Heart left ventricle (tissue), 16 donors: ENCODE measurements around the gene WAC. TPM values are rescaled to one million over a fixed set of nuclear protein-coding genes. Genes with fewer than 3 reads are reported as not detected.

ENCODE experiments used
- ATAC-seq, 4 donors: fragments of 200-7000 bp; cut with Tn5 transposase; one replicate each; pipeline ENCODE4 v1.9.1; 2020 to 2022; ENCODE audit warnings: moderate library complexity in 4 of 4, mild to moderate bottlenecking in 3 of 4, moderate number of reproducible peaks in 1 of 4
- DNase-seq, 5 donors: peaks; one replicate each; pipeline ENCODE4 v3.0.0-alpha.2; 2020
- H3K27ac ChIP-seq, 12 donors: fragments of 200-600 bp; sonication (generic) in 4 of 12; one replicate each; pipeline versions ENCODE4 v1.5.0 to v1.8.0; 2016 to 2022; ENCODE audit warnings: mild to moderate bottlenecking in 2 of 12
- H3K27me3 ChIP-seq, 9 donors: fragments of 200-600 bp; sonication (generic) in 2 of 9; one replicate each; pipeline versions ENCODE4 v1.5.1 to v1.8.0; 2016 to 2022; ENCODE audit warnings: mild to moderate bottlenecking in 3 of 9
- H3K36me3 ChIP-seq, 9 donors: fragments of 200-600 bp; sonication (generic) in 2 of 9; one replicate each; pipeline versions ENCODE4 v1.5.0 to v1.8.0; 2018 to 2022; ENCODE audit warnings: mild to moderate bottlenecking in 2 of 9
- H3K4me1 ChIP-seq, 12 donors: fragments of 200-600 bp; sonication (generic) in 4 of 12; one replicate each; pipeline versions ENCODE4 v1.5.0 to v1.8.0; 2016 to 2022; ENCODE audit warnings: mild to moderate bottlenecking in 3 of 12
- H3K4me3 ChIP-seq, 12 donors: fragments of 200-600 bp; sonication (generic) in 4 of 12; one replicate each; pipeline versions ENCODE4 v1.5.0 to v1.8.0; 2017 to 2022; ENCODE audit warnings: mild to moderate bottlenecking in 9 of 12, moderate library complexity in 4 of 12
- H3K9me3 ChIP-seq, 12 donors: fragments of 200-600 bp; sonication (generic) in 4 of 12; one replicate each; pipeline versions ENCODE4 v1.5.0 to v1.8.0; 2016 to 2022; ENCODE audit warnings: mild to moderate bottlenecking in 1 of 12
- CTCF ChIP-seq, 12 donors: fragments of 200-600 bp; sonication (generic) in 4 of 12; IDR thresholded peaks; one replicate each; pipeline versions ENCODE4 v1.5.0 to v1.8.0; 2018 to 2022; ENCODE audit warnings: antibody characterized with exemption in 12 of 12, mild to moderate bottlenecking in 5 of 12
- POLR2A ChIP-seq, 2 donors: fragments of 450-650 bp; IDR thresholded peaks; one replicate each; pipeline ENCODE4 v1.6.1; 2017; ENCODE audit warnings: antibody characterized with exemption in 2 of 2, mild to moderate bottlenecking in 2 of 2, moderate library complexity in 2 of 2
- WGBS, 4 donors: extraction: QIAGEN DNeasy Blood & Tissue Kit in 2 of 4; methylation state at CpG; one replicate each; pipeline versions ENCODE4 v1.1.5 to v1.1.7; 2013 to 2018; 5-methylcytosine and 5-hydroxymethylcytosine counted together
- intact Hi-C, 10 donors: fragments of 100-400 bp; cut with DNase I; formaldehyde crosslinking; loops; one replicate each; pipeline versions ENCODE4 v1.11.1 to v1.14.2; 2022
- polyA plus RNA-seq, 2 donors: library from polyadenylated mRNA; stranded (reverse); fragments of 200-250 nt; gene quantifications; one replicate each; pipeline ENCODE4 v1.2.3, GENCODE V29; 2013
- total RNA-seq, 9 donors: library from RNA; depleted of rRNA in 2 of 9; stranded (reverse); fragments of >200 nt in 2 of 9; fragmentation: NEBNext Ultra II Directional in 3 of 9; extraction: Animal tissue kit (Norgen Biotek cat#: 25700) in 3 of 9; gene quantifications; one replicate each; pipeline versions ENCODE4 v1.1.0 to v1.2.4, GENCODE V29; 2016 to 2023
- donor health status: ischemic (EF 13 %, LVEDD 7.1; RV severe dilation, severe dysfunction).
- donor health status: healthy with polysubstance abuse.
- donor health status: DM: no; HTN: yes; CAD: no.
- donor health status: DM: no; HTN: no; CAD: no.
- donor health status: ischemic (EF 25% LVEDD 6.9; RV normal size, moderate dysfunction).
- donor health status: ischemic (EF 25% LVEDD 5.7; RV mildly dilated, moderate dysfunction).
- donor health status: healthy.
- donor health status: DM: yes; HTN: yes; CAD: no.
- donor health status: ischemic (EF 35%, LVEDD 5.7; RV mildly dilated, moderate dysfunction).
- donor health status: nonischemic (EF 11% LVEDD 7.7; RV severe dilation, severe dysfunction).
- donor health status: DM: yes; HTN: yes; CAD: no.
- donor health status: PGD.
- donor health status: ischemic (EF 29% LVEDD 5.4; RV normal size, mild dysfunction).
- donor health status: nonischemic (EF 23%, LVEDD 6.1; RV moderate dilation, normal function).

WAC gene
- total and polyA plus RNA-seq, 11 donors = 16.8 to 124 (median 103) TPM

DNA sequence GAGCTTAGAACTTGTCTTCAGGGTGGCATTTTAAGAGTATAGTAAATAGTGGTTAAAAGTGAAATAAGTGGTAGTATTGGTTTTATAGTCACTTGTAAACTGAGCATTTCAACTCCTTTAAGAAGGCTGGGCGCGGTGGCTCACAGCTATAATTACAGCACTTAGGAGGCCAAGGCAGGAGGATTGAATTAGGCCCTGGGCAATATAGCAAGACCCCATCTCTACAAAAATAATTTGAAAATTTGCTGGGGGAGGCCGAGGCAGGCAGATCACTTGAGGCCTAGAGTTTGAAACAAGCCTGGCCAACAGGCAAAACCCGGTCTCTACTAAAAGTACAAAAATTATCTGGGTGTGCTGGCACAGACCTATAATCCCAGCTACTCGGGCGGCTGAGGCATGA is 80.0 kb downstream of the WAC start:
- no peak for DNase-seq
- Histone ChIP-seq H3K9me3 (no peaks in the 10 kb centered on the region), H3K36me3 (peaks cover 0 to 100% (median 98%) of the 10 kb centered on the region in 9 donors), H3K27me3 (no peaks in the 10 kb centered on the region), H3K4me3 (no peak overlapping the region), H3K27ac (no peak overlapping the region), H3K4me1 (peaks cover 0 to 9% (median 0%) of the 10 kb centered on the region in 12 donors)
- 76 to 91% (median 82%) methylated on average over 6 of the region's 6 CpGs for WGBS, 4 donors
- intact Hi-C loops = no loop called here
- ATAC-seq = no peak
- TF ChIP-seq CTCF (IDR thresholded peaks at IDR 0.05) (no peak), POLR2A (IDR thresholded peaks at IDR 0.05) (no peak)

- no peak for TF ChIP-seq POLR2A (IDR thresholded peaks at IDR 0.05)
- no peak for TF ChIP-seq CTCF (IDR thresholded peaks at IDR 0.05)
- ATAC-seq = peak; percentile 26 to 64 (median 52)
- WGBS, 4 donors = 70 to 83% (median 78%) methylated on average over 2 of the region's 2 CpGs
- intact Hi-C loops = no loop called here
- Histone ChIP-seq H3K36me3 (peaks cover 0 to 99% (median 92%) of the 10 kb centered on the region in 9 donors), H3K4me3 (no peak overlapping the region), H3K27ac (no peak overlapping the region), H3K4me1 (peaks cover 0 to 13% (median 0%) of the 10 kb centered on the region in 12 donors), H3K9me3 (no peaks in the 10 kb centered on the region), H3K27me3 (no peaks in the 10 kb centered on the region)
- no peak for DNase-seq
These were observed 83.6 kb downstream of the WAC start for GRCh38 chr10:28616514-28616913.

DNA sequence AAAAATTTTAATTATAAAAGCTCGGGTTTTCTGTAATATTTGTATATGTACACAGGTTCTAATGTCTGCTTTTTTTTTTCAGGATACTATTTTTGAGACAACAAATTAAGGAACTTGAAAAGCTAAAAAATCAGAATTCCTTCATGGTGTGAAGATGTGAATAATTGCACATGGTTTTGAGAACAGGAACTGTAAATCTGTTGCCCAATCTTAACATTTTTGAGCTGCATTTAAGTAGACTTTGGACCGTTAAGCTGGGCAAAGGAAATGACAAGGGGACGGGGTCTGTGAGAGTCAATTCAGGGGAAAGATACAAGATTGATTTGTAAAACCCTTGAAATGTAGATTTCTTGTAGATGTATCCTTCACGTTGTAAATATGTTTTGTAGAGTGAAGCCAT is 86.5 kb downstream of the WAC start:
- no peak for TF ChIP-seq POLR2A (IDR thresholded peaks at IDR 0.05)
- TF ChIP-seq CTCF (IDR thresholded peaks at IDR 0.05) = no peak
- intact Hi-C loops = no loop called here
- DNase-seq = no peak
- Histone ChIP-seq H3K27me3 (no peaks in the 10 kb centered on the region), H3K4me3 (no peak overlapping the region), H3K36me3 (peaks cover 0 to 85% (median 71%) of the 10 kb centered on the region in 9 donors), H3K4me1 (peaks cover 0 to 13% (median 0%) of the 10 kb centered on the region in 12 donors), H3K9me3 (no peaks in the 10 kb centered on the region), H3K27ac (no peak overlapping the region)
- WGBS, 4 donors = 84 to 91% (median 87%) methylated on average over 4 of the region's 4 CpGs
- ATAC-seq = no peak

GRCh38 chr10:28620251-28620650 is 87.3 kb downstream of the WAC start:
- H3K27ac ChIP-seq = peak overlapping the region in 1 of 12 donors; percentile 14
- H3K27me3 ChIP-seq = no peaks in the 10 kb centered on the region
- H3K4me1 ChIP-seq = peaks cover 0 to 13% (median 0%) of the 10 kb centered on the region in 12 donors
- TF ChIP-seq POLR2A (IDR thresholded peaks at IDR 0.05) (no peak), CTCF (IDR thresholded peaks at IDR 0.05) (no peak)
- intact Hi-C loops = loop anchor here in 3 of 10 donors (10.0 kb wide), 2 partner anchors 685 to 785 kb away; no protein-coding TSS in a partner anchor
- 62 to 64% (median 63%) methylated on average over 2 of the region's 2 CpGs for WGBS, 4 donors
- H3K4me3 ChIP-seq = no peak overlapping the region
- DNase-seq (no peak), ATAC-seq (no peak)
- H3K36me3 ChIP-seq = peaks cover 0 to 77% (median 64%) of the 10 kb centered on the region in 9 donors
- no peaks in the 10 kb centered on the region for H3K9me3 ChIP-seq
